ENCODE data around the gene TNFRSF25. TPM values are rescaled to one million over a fixed set of nuclear protein-coding genes. Genes with fewer than 3 reads are reported as not detected.
A peak's percentile ranks its signal among the peaks of the same experiment; 100 is the strongest.

Gene TNFRSF25
- total RNA-seq, 2 experiments from 2014 or later, result 88.5 to 92.8 TPM

- ChIA-PET POLR2A (no interaction called here), CTCF (interaction anchor here (0.9 to 1.9 kb wide), 5 partner anchors 8 to 55 kb away, joined by 3 to 6 read pairs (median 3); no protein-coding TSS in a partner anchor)
- no peak overlapping the region for H3K4me3 Mint-ChIP-seq
- no peak overlapping the region for H3K27ac Mint-ChIP-seq
- H3K4me1 Mint-ChIP-seq, result peaks cover 6% of the 10 kb centered on the region
- H3K27me3 Mint-ChIP-seq, result peaks cover 3% of the 10 kb centered on the region
- H3K36me3 Mint-ChIP-seq (ENCODE audit: low read depth), result no peaks in the 10 kb centered on the region
- H3K9me3 Mint-ChIP-seq, result no peaks in the 10 kb centered on the region
- no peak for DNase-seq
Measured at GRCh38 chr1:6476483-6476882, 10.5 kb upstream of the TNFRSF25 start.

- ChIA-PET CTCF (interaction anchor here (0.6 to 1.9 kb wide), 3 partner anchors 8 to 236 kb away, joined by 4 to 6 read pairs (median 4); no protein-coding TSS in a partner anchor), POLR2A (no interaction called here)
- H3K36me3 Mint-ChIP-seq (ENCODE audit: low read depth), result no peaks in the 10 kb centered on the region
- peaks cover 6% of the 10 kb centered on the region for H3K4me1 Mint-ChIP-seq
- H3K9me3 Mint-ChIP-seq, result no peaks in the 10 kb centered on the region
- no peak overlapping the region for H3K27ac Mint-ChIP-seq
- no peak overlapping the region for H3K4me3 Mint-ChIP-seq
- DNase-seq, result peak; percentile 81
- H3K27me3 Mint-ChIP-seq, result no peaks in the 10 kb centered on the region
Measured at GRCh38 chr1:6475381-6476133, 9.6 kb upstream of the TNFRSF25 start.

- no peaks in the 10 kb centered on the region for H3K36me3 Mint-ChIP-seq (ENCODE audit: low read depth)
- ChIA-PET CTCF (interaction anchor here (0.6 kb wide), 1 partner anchor 16 kb away, joined by 3 read pairs; no protein-coding TSS in a partner anchor), POLR2A (no interaction called here)
- no peak overlapping the region for H3K4me3 Mint-ChIP-seq
- no peaks in the 10 kb centered on the region for H3K9me3 Mint-ChIP-seq
- DNase-seq, result no peak
- no peak overlapping the region for H3K27ac Mint-ChIP-seq
- peaks cover 6% of the 10 kb centered on the region for H3K4me1 Mint-ChIP-seq
- H3K27me3 Mint-ChIP-seq, result no peaks in the 10 kb centered on the region
Measured at GRCh38 chr1:6474815-6475282, 8.9 kb upstream of the TNFRSF25 start.

GRCh38 chr1:6473974-6474814 is 8.2 kb upstream of the TNFRSF25 start:
- Mint-ChIP-seq H3K4me1 (peaks cover 6% of the 10 kb centered on the region), H3K9me3 (no peaks in the 10 kb centered on the region), H3K27me3 (no peaks in the 10 kb centered on the region), H3K36me3 (ENCODE audit: low read depth) (no peaks in the 10 kb centered on the region), H3K4me3 (no peak overlapping the region), H3K27ac (no peak overlapping the region)
- DNase-seq, result no peak
- CTCF ChIA-PET, result interaction anchor here (0.6 to 1.6 kb wide), 2 partner anchors 16 to 34 kb away, joined by 3 to 4 read pairs; no protein-coding TSS in a partner anchor
- POLR2A ChIA-PET, result no interaction called here

GRCh38 chr1:6473156-6473555 is 7.2 kb upstream of the TNFRSF25 start:
- no peak for DNase-seq
- Mint-ChIP-seq H3K9me3 (no peaks in the 10 kb centered on the region), H3K27me3 (no peaks in the 10 kb centered on the region), H3K27ac (no peak overlapping the region), H3K4me3 (no peak overlapping the region), H3K36me3 (ENCODE audit: low read depth) (no peaks in the 10 kb centered on the region), H3K4me1 (peaks cover 6% of the 10 kb centered on the region)
- CTCF ChIA-PET, result interaction anchor here (1.6 to 2.0 kb wide), 3 partner anchors 10 to 33 kb away, joined by 4 to 7 read pairs (median 6); no protein-coding TSS in a partner anchor
- POLR2A ChIA-PET, result no interaction called here

- CTCF ChIA-PET, result interaction anchor here (0.9 to 2.0 kb wide), 5 partner anchors 9 to 32 kb away, joined by 4 to 7 read pairs (median 5); partner anchors contain the start of gene PLEKHG5
- Mint-ChIP-seq H3K36me3 (ENCODE audit: low read depth) (no peaks in the 10 kb centered on the region), H3K9me3 (no peaks in the 10 kb centered on the region), H3K4me1 (peaks cover 6% of the 10 kb centered on the region), H3K27me3 (no peaks in the 10 kb centered on the region), H3K27ac (no peak overlapping the region), H3K4me3 (no peak overlapping the region)
- POLR2A ChIA-PET, result interaction anchor here (0.7 kb wide), 1 partner anchor 9 kb away, joined by 3 read pairs; no protein-coding TSS in a partner anchor
- DNase-seq, result no peak
Measured at GRCh38 chr1:6472391-6472790, 6.4 kb upstream of the TNFRSF25 start.

- Mint-ChIP-seq H3K9me3 (no peaks in the 10 kb centered on the region), H3K27me3 (no peaks in the 10 kb centered on the region), H3K36me3 (ENCODE audit: low read depth) (no peaks in the 10 kb centered on the region), H3K4me3 (no peak overlapping the region), H3K27ac (no peak overlapping the region), H3K4me1 (peaks cover 7% of the 10 kb centered on the region)
- ChIA-PET CTCF (interaction anchor here (0.9 to 2.0 kb wide), 4 partner anchors 9 to 19 kb away, joined by 5 to 7 read pairs (median 6); partner anchors contain the start of gene PLEKHG5), POLR2A (interaction anchor here (0.7 kb wide), 1 partner anchor 9 kb away, joined by 3 read pairs; no protein-coding TSS in a partner anchor)
- DNase-seq, result no peak
Measured at GRCh38 chr1:6471970-6472368, 6.0 kb upstream of the TNFRSF25 start.

- H3K27ac Mint-ChIP-seq, result no peak overlapping the region
- CTCF ChIA-PET, result interaction anchor here (0.9 to 2.0 kb wide), 7 partner anchors 8 to 32 kb away, joined by 4 to 7 read pairs (median 6); partner anchors contain the start of gene PLEKHG5
- DNase-seq, result no peak
- POLR2A ChIA-PET, result interaction anchor here (0.7 kb wide), 1 partner anchor 10 kb away, joined by 3 read pairs; no protein-coding TSS in a partner anchor
- no peaks in the 10 kb centered on the region for H3K36me3 Mint-ChIP-seq (ENCODE audit: low read depth)
- no peak overlapping the region for H3K4me3 Mint-ChIP-seq
- no peaks in the 10 kb centered on the region for H3K27me3 Mint-ChIP-seq
- peaks cover 12% of the 10 kb centered on the region for H3K4me1 Mint-ChIP-seq
- H3K9me3 Mint-ChIP-seq, result no peaks in the 10 kb centered on the region
Measured at GRCh38 chr1:6471086-6471969, 5.4 kb upstream of the TNFRSF25 start.

- Mint-ChIP-seq H3K27ac (no peak overlapping the region), H3K36me3 (ENCODE audit: low read depth) (peaks cover 2% of the 10 kb centered on the region), H3K4me1 (peaks cover 11% of the 10 kb centered on the region), H3K9me3 (no peaks in the 10 kb centered on the region), H3K27me3 (no peaks in the 10 kb centered on the region), H3K4me3 (no peak overlapping the region)
- no peak for DNase-seq
- ChIA-PET POLR2A (no interaction called here), CTCF (interaction anchor here (1.0 to 1.9 kb wide), 5 partner anchors 10 to 47 kb away, joined by 3 to 7 read pairs (median 4); no protein-coding TSS in a partner anchor)
Measured at GRCh38 chr1:6470132-6471085, 4.4 kb upstream of the TNFRSF25 start.

GRCh38 chr1:6468729-6469461 is 2.9 kb upstream of the TNFRSF25 start:
- DNase-seq, result no peak
- ChIA-PET POLR2A (no interaction called here), CTCF (interaction anchor here (0.6 to 1.9 kb wide), 8 partner anchors 8 to 66 kb away, joined by 3 to 7 read pairs (median 4); partner anchors contain the start of gene PLEKHG5)
- Mint-ChIP-seq H3K27ac (peak overlapping the region; percentile 41), H3K9me3 (no peaks in the 10 kb centered on the region), H3K4me1 (peaks cover 21% of the 10 kb centered on the region), H3K4me3 (no peak overlapping the region), H3K36me3 (ENCODE audit: low read depth) (peaks cover 11% of the 10 kb centered on the region), H3K27me3 (no peaks in the 10 kb centered on the region)

All from activated CD4-positive, alpha-beta T cell treated with anti-CD3 and anti-CD28 coated beads, Interleukin-2, amount 10 ng/mL, durations not matched to agents 7 days and 5 days (primary cell).